Peyer's patch (tissue), 4 donors: ENCODE measurements around the gene FAM181B. TPM values are rescaled to one million over a fixed set of nuclear protein-coding genes. Genes with fewer than 3 reads are reported as not detected.

Source experiments
- DNase-seq, 3 donors: peaks; one replicate each; pipeline ENCODE4 v3.0.0-alpha.2; 2017 to 2019
- H3K27ac ChIP-seq, 4 donors: fragments of 200-600 bp; sonication (generic); one replicate each; pipeline ENCODE4 v1.5.1; 2016 to 2019
- H3K27me3 ChIP-seq, 2 donors: fragments of 200-600 bp; sonication (generic); one replicate each; pipeline ENCODE4 v1.5.1; 2019
- H3K36me3 ChIP-seq, 3 donors: fragments of 200-600 bp; sonication (generic); one replicate each; pipeline ENCODE4 v1.5.1; 2016 to 2019
- H3K4me1 ChIP-seq, 4 donors: fragments of 200-600 bp; sonication (generic); one replicate each; pipeline ENCODE4 v1.5.1; 2016 to 2019
- H3K4me3 ChIP-seq, 4 donors: fragments of 200-600 bp; sonication (generic); 1 replicate in 3 of 4; 2 replicates in 1 of 4; pipeline ENCODE4 v1.5.1; 2016 to 2019; ENCODE audit warnings: mild to moderate bottlenecking in 1 of 4
- H3K9me3 ChIP-seq, 4 donors: fragments of 200-600 bp; sonication (generic); one replicate each; pipeline ENCODE4 v1.5.1; 2016 to 2019; ENCODE audit warnings: mild to moderate bottlenecking in 1 of 4
- CTCF ChIP-seq, 6 experiments: fragments of 450-650 bp in 4 of 6; fragments of 200-600 bp in 2 of 6; sonication (generic) in 1 of 6; IDR thresholded peaks; one replicate each; pipeline ENCODE4 v1.5.1; 2017 to 2019; ENCODE audit warnings: antibody characterized with exemption in 6 of 6, mild to moderate bottlenecking in 3 of 6, moderate library complexity in 1 of 6
- POLR2A ChIP-seq, 2 donors: fragments of 450-650 bp; IDR thresholded peaks; one replicate each; pipeline ENCODE4 v1.5.1; 2017; ENCODE audit warnings: antibody characterized with exemption in 2 of 2, mild to moderate bottlenecking in 2 of 2, moderate library complexity in 2 of 2
- total RNA-seq, 4 donors: library from RNA; depleted of rRNA; stranded (reverse); fragments of >200 nt; gene quantifications; one replicate each; pipeline ENCODE4 v1.1.0, GENCODE V29; 2016

Gene FAM181B
- total RNA-seq, 4 donors from 2014 or later = 0.27 to 2.5 (median 0.35) TPM; not detected in 1

- Histone ChIP-seq H3K4me3 (no peak overlapping the region), H3K27ac (no peak overlapping the region), H3K36me3 (no peaks in the 10 kb centered on the region), H3K9me3 (no peaks in the 10 kb centered on the region), H3K4me1 (no peaks in the 10 kb centered on the region), H3K27me3 (no peaks in the 10 kb centered on the region)
- DNase-seq = no peak
- TF ChIP-seq CTCF (IDR thresholded peaks at IDR 0.05) (no peak), POLR2A (IDR thresholded peaks at IDR 0.05) (no peak)
Measured at GRCh38 chr11:82720267-82721065, 13.2 kb downstream of the FAM181B start.

GRCh38 chr11:82719361-82720105 lies 14.1 kb downstream of the FAM181B start:
- Histone ChIP-seq H3K4me3 (no peak overlapping the region), H3K9me3 (no peaks in the 10 kb centered on the region), H3K27ac (no peak overlapping the region), H3K36me3 (no peaks in the 10 kb centered on the region), H3K27me3 (no peaks in the 10 kb centered on the region), H3K4me1 (no peaks in the 10 kb centered on the region)
- DNase-seq = no peak
- TF ChIP-seq CTCF (IDR thresholded peaks at IDR 0.05) (no peak), POLR2A (IDR thresholded peaks at IDR 0.05) (no peak)

- H3K27me3 ChIP-seq = no peaks in the 10 kb centered on the region
- TF ChIP-seq CTCF (IDR thresholded peaks at IDR 0.05) (no peak), POLR2A (IDR thresholded peaks at IDR 0.05) (no peak)
Measured at GRCh38 chr11:82718821-82719220, 14.8 kb downstream of the FAM181B start.

GRCh38 chr11:82718307-82718706 lies 15.4 kb downstream of the FAM181B start:
- no peak overlapping the region for H3K27ac ChIP-seq
- TF ChIP-seq CTCF (IDR thresholded peaks at IDR 0.05) (peak; percentile 10 to 76 (median 64)), POLR2A (IDR thresholded peaks at IDR 0.05) (no peak)
- H3K9me3 ChIP-seq = no peaks in the 10 kb centered on the region
- H3K27me3 ChIP-seq = no peaks in the 10 kb centered on the region
- no peaks in the 10 kb centered on the region for H3K4me1 ChIP-seq
- H3K4me3 ChIP-seq = no peak overlapping the region
- DNase-seq = no peak
- no peaks in the 10 kb centered on the region for H3K36me3 ChIP-seq

More at GRCh38 chr11:82718821-82719220, 14.8 kb downstream of the FAM181B start:
- Histone ChIP-seq H3K27ac (no peak overlapping the region), H3K4me1 (no peaks in the 10 kb centered on the region), H3K36me3 (no peaks in the 10 kb centered on the region), H3K4me3 (no peak overlapping the region), H3K9me3 (no peaks in the 10 kb centered on the region)
- no peak for DNase-seq

GRCh38 chr11:82714346-82715174 lies 19.1 kb downstream of the FAM181B start:
- H3K27ac ChIP-seq = no peak overlapping the region
- H3K4me3 ChIP-seq = no peak overlapping the region
- H3K4me1 ChIP-seq = no peaks in the 10 kb centered on the region
- no peaks in the 10 kb centered on the region for H3K27me3 ChIP-seq
- no peak for DNase-seq
- H3K36me3 ChIP-seq = no peaks in the 10 kb centered on the region
- no peaks in the 10 kb centered on the region for H3K9me3 ChIP-seq
- TF ChIP-seq POLR2A (IDR thresholded peaks at IDR 0.05) = no peak
- no peak for TF ChIP-seq CTCF (IDR thresholded peaks at IDR 0.05)
